Calu3 (cell line): ENCODE data around the gene LRIT1. TPM values are rescaled to one million over a fixed set of nuclear protein-coding genes. Genes with fewer than 3 reads are reported as not detected.

Experiments used
- BruUV-seq: library from RNA; stranded (reverse); fragments of 400-500 nt; replicated peaks from 2 replicates; lab custom pipeline; 2021; lab: Mats Ljungman, UMichigan
- CTCF ChIA-PET: fragments of 300-600 bp; sonication (Branson Sonifier 250); formaldehyde crosslinking; loops from one replicate; lab custom pipeline; 2022; ENCODE audit warnings: antibody characterized with exemption; lab: Charles Lee
- DNase-seq: peaks from one replicate; pipeline ENCODE4 v3.0.0; 2022
- H3K27ac Mint-ChIP-seq: one replicate; pipeline ENCODE4 v1.8.0; 2022; ENCODE audit warnings: mixed read lengths; ENCODE audit not compliant: unreplicated experiment
- H3K27me3 Mint-ChIP-seq: one replicate; pipeline ENCODE4 v1.8.0; 2022; ENCODE audit warnings: mixed read lengths; ENCODE audit not compliant: unreplicated experiment
- H3K36me3 Mint-ChIP-seq: one replicate; pipeline ENCODE4 v1.8.0; 2022; ENCODE audit warnings: mild to moderate bottlenecking, moderate library complexity, mixed read lengths; ENCODE audit not compliant: insufficient read depth, unreplicated experiment
- H3K4me1 Mint-ChIP-seq: one replicate; pipeline ENCODE4 v1.8.0; 2022; ENCODE audit warnings: mild to moderate bottlenecking, low read depth, mixed read lengths; ENCODE audit not compliant: unreplicated experiment
- H3K4me3 Mint-ChIP-seq: one replicate; pipeline ENCODE4 v1.8.0; 2022; ENCODE audit warnings: mild to moderate bottlenecking, low read depth, moderate library complexity, mixed read lengths; ENCODE audit not compliant: unreplicated experiment
- H3K9me3 Mint-ChIP-seq: one replicate; pipeline ENCODE4 v1.8.0; 2022; ENCODE audit warnings: low read depth, mixed read lengths; ENCODE audit not compliant: unreplicated experiment
- CTCF ChIP-seq: fragments of 200-600 bp; IDR thresholded peaks from one replicate; pipeline ENCODE4 v1.8.0; 2022; ENCODE audit warnings: antibody characterized with exemption; ENCODE audit not compliant: unreplicated experiment
- intact Hi-C: fragments of 100-400 bp; cut with micrococcal nuclease; formaldehyde crosslinking; loops from one replicate; pipeline ENCODE4 v1.10.0; 2022; ENCODE audit not compliant: unreplicated experiment
- total RNA-seq: library from RNA; stranded (reverse); gene quantifications from 2 replicates; pipeline ENCODE4 v1.2.3, GENCODE V29; 2022

The LRIT1 gene
- total RNA-seq, 1 experiment from 2014 or later: not detected

GRCh38 chr10:84216834-84217233 lies 24.5 kb downstream of the LRIT1 start:
- intact Hi-C loops: no loop called here
- Mint-ChIP-seq H3K4me3 (no peak overlapping the region), H3K9me3 (peaks cover 4% of the 10 kb centered on the region), H3K27ac (no peak overlapping the region), H3K27me3 (peaks cover 38% of the 10 kb centered on the region), H3K36me3 (no peaks in the 10 kb centered on the region), H3K4me1 (no peaks in the 10 kb centered on the region)
- TF ChIP-seq CTCF: no peak
- BruUV-seq: no TSS peak
- CTCF ChIA-PET: no interaction called here
- no peak for DNase-seq

- Mint-ChIP-seq H3K4me3 (no peak overlapping the region), H3K27ac (no peak overlapping the region), H3K27me3 (peaks cover 44% of the 10 kb centered on the region), H3K36me3 (no peaks in the 10 kb centered on the region), H3K9me3 (peaks cover 4% of the 10 kb centered on the region), H3K4me1 (no peaks in the 10 kb centered on the region)
- intact Hi-C loops: no loop called here
- DNase-seq: no peak
- no peak for TF ChIP-seq CTCF
- BruUV-seq: no TSS peak
- CTCF ChIA-PET: interaction anchor here (0.8 kb wide), 1 partner anchor 739 kb away, joined by 4 read pairs; no protein-coding TSS in a partner anchor
Observed at GRCh38 chr10:84214612-84215235, 26.6 kb downstream of the LRIT1 start.

- Mint-ChIP-seq H3K27ac (no peak overlapping the region), H3K27me3 (peaks cover 38% of the 10 kb centered on the region), H3K9me3 (peaks cover under 1% of the 10 kb centered on the region), H3K4me3 (no peak overlapping the region), H3K4me1 (no peaks in the 10 kb centered on the region), H3K36me3 (no peaks in the 10 kb centered on the region)
- TF ChIP-seq CTCF: no peak
- CTCF ChIA-PET: no interaction called here
- intact Hi-C loops: no loop called here
- BruUV-seq: no TSS peak
- DNase-seq: no peak
Observed at GRCh38 chr10:84214046-84214572, 27.2 kb downstream of the LRIT1 start.

GRCh38 chr10:84213076-84213475 lies 28.3 kb downstream of the LRIT1 start:
- H3K27me3 Mint-ChIP-seq: peaks cover 42% of the 10 kb centered on the region
- no peak overlapping the region for H3K4me3 Mint-ChIP-seq
- no peaks in the 10 kb centered on the region for H3K36me3 Mint-ChIP-seq
- BruUV-seq: no TSS peak
- no peak overlapping the region for H3K27ac Mint-ChIP-seq
- intact Hi-C loops: no loop called here
- CTCF ChIA-PET: no interaction called here
- H3K9me3 Mint-ChIP-seq: no peaks in the 10 kb centered on the region
- no peak for DNase-seq
- no peaks in the 10 kb centered on the region for H3K4me1 Mint-ChIP-seq
- TF ChIP-seq CTCF: no peak
